K562 (cell line): ENCODE measurements around the gene SLC12A9. TPM values are rescaled to one million over a fixed set of nuclear protein-coding genes. Genes with fewer than 3 reads are reported as not detected.

Experiments used
- AFF4 ChIP-seq: sonication (generic); formaldehyde crosslinking; IDR thresholded peaks from 2 replicates; pipeline ENCODE4 v1.8.0; 2023; ENCODE audit warnings: mild to moderate bottlenecking, missing genetic modification reagents
- ARID2 ChIP-seq: fragments of 450-650 bp; IDR thresholded peaks from 2 replicates; pipeline ENCODE4 v1.6.1; 2017; ENCODE audit warnings: antibody characterized with exemption, mild to moderate bottlenecking
- ASH1L ChIP-seq: fragments of 450-650 bp; IDR thresholded peaks from 2 replicates; pipeline ENCODE4 v1.6.1; 2018; ENCODE audit warnings: borderline replicate concordance, mild to moderate bottlenecking, low read depth; ENCODE audit not compliant: partially characterized antibody
- BCLAF1 ChIP-seq, 2 experiments: fragments of 450-650 bp in 1 of 2; IDR thresholded peaks; 2 replicates each; pipeline ENCODE4 v1.6.1; 2011 to 2017; ENCODE audit warnings: low read depth in 2 of 2, antibody characterized with exemption in 1 of 2, borderline replicate concordance in 1 of 2, low read length in 1 of 2, mild to moderate bottlenecking in 1 of 2, mixed read lengths in 1 of 2; ENCODE audit not compliant: control insufficient read depth in 1 of 2
- CHCHD3 ChIP-seq: fragments of 250-450 bp; sonication (Bioruptor Pico); IDR thresholded peaks from 2 replicates; pipeline ENCODE4 v2.1.2; 2022; ENCODE audit warnings: mild to moderate bottlenecking
- CSDE1 ChIP-seq, 2 experiments: fragments of 450-650 bp; IDR thresholded peaks; 2 replicates each; pipeline ENCODE4 v1.6.1; 2016; ENCODE audit warnings: mild to moderate bottlenecking in 1 of 2
- E2F1 ChIP-seq: sonication (generic); formaldehyde crosslinking; IDR thresholded peaks from 2 replicates; pipeline ENCODE4 v1.8.1; 2023; ENCODE audit warnings: mild to moderate bottlenecking, missing genetic modification reagents, moderate library complexity
- EP300 ChIP-seq: IDR thresholded peaks from 2 replicates; pipeline ENCODE4 v1.6.1; 2012; ENCODE audit warnings: low read length, improper control_type of control experiment
- FOXA3 ChIP-seq, 2 experiments: fragments of 450-650 bp in 1 of 2; sonication (generic) in 1 of 2; formaldehyde crosslinking; IDR thresholded peaks in 1 of 2; conservative IDR thresholded peaks in 1 of 2; 2 replicates each; pipeline versions ENCODE4 v1.4.0 to v1.8.0; 2020 to 2022; ENCODE audit warnings: mild to moderate bottlenecking in 2 of 2, missing genetic modification reagents in 1 of 2
- FOXK1 ChIP-seq: sonication (generic); formaldehyde crosslinking; IDR thresholded peaks from 2 replicates; pipeline ENCODE4 v1.8.0; 2022; ENCODE audit warnings: missing genetic modification reagents, mild to moderate bottlenecking, borderline replicate concordance
- FOXK2 ChIP-seq, 2 experiments: fragments of 450-650 bp; IDR thresholded peaks in 1 of 2; conservative IDR thresholded peaks in 1 of 2; 2 replicates each; pipeline ENCODE4 v1.6.1; 2016; ENCODE audit warnings: low read depth in 2 of 2, mild to moderate bottlenecking in 1 of 2
- HDAC1 ChIP-seq, 2 experiments: fragments of 450-650 bp; IDR thresholded peaks; 2 replicates each; pipeline ENCODE4 v1.6.1; 2016 to 2017; ENCODE audit warnings: inconsistent platforms in 1 of 2, mild to moderate bottlenecking in 1 of 2, moderate library complexity in 1 of 2
- HDAC2 ChIP-seq: fragments of 450-650 bp; IDR thresholded peaks from 2 replicates; pipeline ENCODE4 v1.6.1; 2016; ENCODE audit warnings: mild to moderate bottlenecking
- HLTF ChIP-seq: fragments of 450-650 bp; IDR thresholded peaks from 2 replicates; pipeline ENCODE4 v1.6.1; 2016
- LARP7 ChIP-seq: fragments of 450-650 bp; IDR thresholded peaks from 2 replicates; pipeline ENCODE4 v1.6.1; 2016
- MTA1 ChIP-seq: fragments of 450-650 bp; IDR thresholded peaks from 2 replicates; pipeline ENCODE4 v1.6.1; 2017; ENCODE audit warnings: borderline replicate concordance
- MTA2 ChIP-seq: fragments of 450-650 bp; IDR thresholded peaks from 2 replicates; pipeline ENCODE4 v1.6.1; 2016; ENCODE audit warnings: low read depth
- SIX5 ChIP-seq, 2 experiments: IDR thresholded peaks; 2 replicates each; pipeline ENCODE4 v1.6.1; 2011; ENCODE audit warnings: low read length in 2 of 2, borderline replicate concordance in 1 of 2, low read depth in 1 of 2, mild to moderate bottlenecking in 1 of 2, moderate library complexity in 1 of 2; ENCODE audit not compliant: insufficient read depth in 1 of 2
- SNAPC5 ChIP-seq: fragments of 250-450 bp; sonication (Bioruptor Pico); IDR thresholded peaks from 2 replicates; pipeline ENCODE4 v1.8.0; 2021; ENCODE audit warnings: moderate library complexity, mild to moderate bottlenecking, inconsistent platforms
- SRSF9 ChIP-seq: fragments of 200-400 bp; formaldehyde crosslinking; IDR thresholded peaks from 2 replicates; pipeline ENCODE4 v1.6.1; 2017; ENCODE audit warnings: low read depth, low read length, borderline replicate concordance
- TRIM24 ChIP-seq, 2 experiments: fragments of 450-650 bp; IDR thresholded peaks; 2 replicates each; pipeline ENCODE4 v1.6.1; 2016
- polyA plus RNA-seq, 8 experiments: library from polyadenylated mRNA; depleted of rRNA in 4 of 8; stranded (reverse) in 5 of 8; unstranded in 3 of 8; fragments of >200 nt; fragmentation: Nextera tagmentation in 2 of 8; fragmentation: Illumina TruSeq in 1 of 8; extraction: Ambion mirVana in 2 of 8; extraction: Trizol in 1 of 8; gene quantifications; 2 replicates each; pipeline versions ENCODE4 v1.2.1 to v1.2.3, GENCODE V29; 2011 to 2014; ENCODE audit warnings: inconsistent platforms in 1 of 8, missing spikeins in 1 of 8
- total RNA-seq, 7 experiments: library from RNA; depleted of rRNA in 6 of 7; stranded (reverse); fragments of >200 nt in 6 of 7; fragmentation: Illumina TruSeq in 2 of 7; extraction: Trizol in 2 of 7; gene quantifications; 2 replicates each; pipeline versions ENCODE4 v1.2.1 to v1.2.3, GENCODE V29; 2011 to 2021; ENCODE audit warnings: low replicate concordance in 1 of 7

The SLC12A9 gene
- total and polyA plus RNA-seq, 9 of the 15 experiments (the other 6 are each of a cell fraction or from before 2014, with no cell fraction given) = 0.06 to 20.2 (median 10.7) TPM

GRCh38 chr7:100840470-100841100 lies 11.9 kb upstream of the SLC12A9 start (continued):
- TF ChIP-seq FOXK2 (conservative IDR thresholded peaks at IDR 0.05 in 1 of 2, IDR thresholded peaks at IDR 0.05 in 1 of 2; ENCODE audit: low read depth in 2 of 2) = peak; percentile 83 to 89
- peak in 1 of 2 experiments; percentile 56; a peak in 1 of 4 replicates for TF ChIP-seq TRIM24 (IDR thresholded peaks at IDR 0.05)
- TF ChIP-seq SRSF9 = no peak
- TF ChIP-seq HDAC2 = peak; percentile 57
- TF ChIP-seq BCLAF1 (IDR thresholded peaks at IDR 0.05; ENCODE audit: borderline replicate concordance in 1 of 2, control insufficient read depth in 1 of 2, low read depth in 2 of 2, low read length in 1 of 2) = peak in 1 of 2 experiments; percentile 38; a peak in 1 of 4 replicates
- TF ChIP-seq HLTF = peak; percentile 96
- TF ChIP-seq ARID2 = peak; percentile 87
- TF ChIP-seq EP300 = 0 out of 2 replicates have a peak, but pooled peaks have one; percentile 16
- TF ChIP-seq SIX5 (IDR thresholded peaks at IDR 0.05; ENCODE audit: borderline replicate concordance in 1 of 2, insufficient read depth in 1 of 2, low read depth in 1 of 2, low read length in 2 of 2) = no peak
- TF ChIP-seq SNAPC5 (CRISPR knock-in tag) = no peak
- peak; percentile 98 for TF ChIP-seq LARP7
- peak; percentile 84 for TF ChIP-seq MTA1
- peak in 1 of 2 experiments; percentile 55; a peak in 3 of 4 replicates for TF ChIP-seq HDAC1 (IDR thresholded peaks at IDR 0.05)
- peak; percentile 50 for TF ChIP-seq ASH1L
- TF ChIP-seq CSDE1 (IDR thresholded peaks at IDR 0.05) = peak in 1 of 2 experiments; percentile 89; a peak in 1 of 4 replicates
- no peak for TF ChIP-seq AFF4 (CRISPR knock-in tag)
- TF ChIP-seq CHCHD3 (CRISPR knock-in tag) = no peak
- peak; percentile 58 for TF ChIP-seq MTA2
- no peak for TF ChIP-seq FOXA3 (CRISPR knock-in tag; conservative IDR thresholded peaks at IDR 0.05 in 1 of 2, IDR thresholded peaks at IDR 0.05 in 1 of 2)
- TF ChIP-seq FOXK1 (CRISPR knock-in tag) = no peak
- no peak for TF ChIP-seq E2F1 (CRISPR knock-in tag)
